ENCODE results near the gene C6orf136. TPM values are rescaled to one million over a fixed set of nuclear protein-coding genes. Genes with fewer than 3 reads are reported as not detected.
A peak's percentile ranks its signal among the peaks of the same experiment; 100 is the strongest.

The C6orf136 gene
- total RNA-seq, 1 experiment from 2014 or later = 30.8 TPM

DNA sequence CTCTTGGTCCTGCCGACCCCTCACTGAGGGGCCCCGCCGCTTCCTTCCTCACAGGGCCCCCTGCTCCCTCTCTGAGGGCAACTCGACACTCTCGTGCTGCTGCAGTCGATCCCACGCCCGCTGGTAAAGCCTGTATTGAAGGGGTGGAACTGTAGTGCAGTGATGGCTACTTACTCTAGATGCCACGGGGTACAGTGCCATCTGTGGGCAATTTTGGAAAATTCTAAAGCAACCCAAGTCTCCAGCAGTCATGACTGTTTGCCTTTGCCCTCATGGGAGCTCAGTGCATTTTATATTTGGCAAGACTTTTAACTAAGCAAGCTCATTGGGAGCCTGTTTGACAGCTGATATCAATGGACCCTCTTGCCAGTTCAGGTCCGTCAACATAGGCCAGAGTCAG is 6.5 kb upstream of the C6orf136 start:
- Histone ChIP-seq H3K4me1 (ENCODE audit: control insufficient read depth, insufficient read depth, low read length) (no peaks in the 10 kb centered on the region), H3K36me3 (ENCODE audit: control insufficient read depth, insufficient read depth, low read length) (no peaks in the 10 kb centered on the region; the same call in 1 of the 2 replicates), H3K27ac (ENCODE audit: low read length) (no peak overlapping the region), H3K4me3 (ENCODE audit: low read depth in 2 of 2, low read length in 2 of 2) (no peak overlapping the region), H3K9me3 (ENCODE audit: control insufficient read depth, insufficient read depth, low read depth, low read length) (no peaks in the 10 kb centered on the region), H3K27me3 (ENCODE audit: control insufficient read depth, insufficient read depth, low read length) (no peaks in the 10 kb centered on the region)
- TF ChIP-seq, protein P1, sequence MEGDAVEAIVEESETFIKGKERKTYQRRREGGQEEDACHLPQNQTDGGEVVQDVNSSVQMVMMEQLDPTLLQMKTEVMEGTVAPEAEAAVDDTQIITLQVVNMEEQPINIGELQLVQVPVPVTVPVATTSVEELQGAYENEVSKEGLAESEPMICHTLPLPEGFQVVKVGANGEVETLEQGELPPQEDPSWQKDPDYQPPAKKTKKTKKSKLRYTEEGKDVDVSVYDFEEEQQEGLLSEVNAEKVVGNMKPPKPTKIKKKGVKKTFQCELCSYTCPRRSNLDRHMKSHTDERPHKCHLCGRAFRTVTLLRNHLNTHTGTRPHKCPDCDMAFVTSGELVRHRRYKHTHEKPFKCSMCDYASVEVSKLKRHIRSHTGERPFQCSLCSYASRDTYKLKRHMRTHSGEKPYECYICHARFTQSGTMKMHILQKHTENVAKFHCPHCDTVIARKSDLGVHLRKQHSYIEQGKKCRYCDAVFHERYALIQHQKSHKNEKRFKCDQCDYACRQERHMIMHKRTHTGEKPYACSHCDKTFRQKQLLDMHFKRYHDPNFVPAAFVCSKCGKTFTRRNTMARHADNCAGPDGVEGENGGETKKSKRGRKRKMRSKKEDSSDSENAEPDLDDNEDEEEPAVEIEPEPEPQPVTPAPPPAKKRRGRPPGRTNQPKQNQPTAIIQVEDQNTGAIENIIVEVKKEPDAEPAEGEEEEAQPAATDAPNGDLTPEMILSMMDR (IDR thresholded peaks at IDR 0.05) = no peak
- no peak for TF ChIP-seq POLR2AphosphoS5 (IDR thresholded peaks at IDR 0.05; ENCODE audit: low read depth, low read length)
- no peak for TF ChIP-seq TCF7L2 (IDR thresholded peaks at IDR 0.05; ENCODE audit: low read depth, low read length)
- TF ChIP-seq, protein P2, sequence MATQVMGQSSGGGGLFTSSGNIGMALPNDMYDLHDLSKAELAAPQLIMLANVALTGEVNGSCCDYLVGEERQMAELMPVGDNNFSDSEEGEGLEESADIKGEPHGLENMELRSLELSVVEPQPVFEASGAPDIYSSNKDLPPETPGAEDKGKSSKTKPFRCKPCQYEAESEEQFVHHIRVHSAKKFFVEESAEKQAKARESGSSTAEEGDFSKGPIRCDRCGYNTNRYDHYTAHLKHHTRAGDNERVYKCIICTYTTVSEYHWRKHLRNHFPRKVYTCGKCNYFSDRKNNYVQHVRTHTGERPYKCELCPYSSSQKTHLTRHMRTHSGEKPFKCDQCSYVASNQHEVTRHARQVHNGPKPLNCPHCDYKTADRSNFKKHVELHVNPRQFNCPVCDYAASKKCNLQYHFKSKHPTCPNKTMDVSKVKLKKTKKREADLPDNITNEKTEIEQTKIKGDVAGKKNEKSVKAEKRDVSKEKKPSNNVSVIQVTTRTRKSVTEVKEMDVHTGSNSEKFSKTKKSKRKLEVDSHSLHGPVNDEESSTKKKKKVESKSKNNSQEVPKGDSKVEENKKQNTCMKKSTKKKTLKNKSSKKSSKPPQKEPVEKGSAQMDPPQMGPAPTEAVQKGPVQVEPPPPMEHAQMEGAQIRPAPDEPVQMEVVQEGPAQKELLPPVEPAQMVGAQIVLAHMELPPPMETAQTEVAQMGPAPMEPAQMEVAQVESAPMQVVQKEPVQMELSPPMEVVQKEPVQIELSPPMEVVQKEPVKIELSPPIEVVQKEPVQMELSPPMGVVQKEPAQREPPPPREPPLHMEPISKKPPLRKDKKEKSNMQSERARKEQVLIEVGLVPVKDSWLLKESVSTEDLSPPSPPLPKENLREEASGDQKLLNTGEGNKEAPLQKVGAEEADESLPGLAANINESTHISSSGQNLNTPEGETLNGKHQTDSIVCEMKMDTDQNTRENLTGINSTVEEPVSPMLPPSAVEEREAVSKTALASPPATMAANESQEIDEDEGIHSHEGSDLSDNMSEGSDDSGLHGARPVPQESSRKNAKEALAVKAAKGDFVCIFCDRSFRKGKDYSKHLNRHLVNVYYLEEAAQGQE (IDR thresholded peaks at IDR 0.05; ENCODE audit: insufficient read depth in 1 of 2, low read depth in 2 of 2, low read length in 1 of 2) = no peak
- TF ChIP-seq SIN3A (IDR thresholded peaks at IDR 0.05; ENCODE audit: borderline replicate concordance, insufficient read depth, low read depth, low read length) = no peak
- peak; percentile 75 for ATAC-seq
- POLR2A ChIA-PET = interaction anchor here (0.6 kb wide), 1 partner anchor 26 kb away, joined by 6 read pairs; no protein-coding TSS in a partner anchor
- no TSS peak for BruUV-seq (replicated peaks)
- CTCF ChIA-PET = no interaction called here
- no peak for DNase-seq (ENCODE audit: low read depth, low spot score)
- intact Hi-C loops (cut with micrococcal nuclease; ENCODE audit: unreplicated experiment) = no loop called here
- in situ Hi-C loops (cut with HindIII; ENCODE audit: low pct_unique_long_range_greater_than_20kb, low sequenced_read_pairs) = no loop called here

DNA sequence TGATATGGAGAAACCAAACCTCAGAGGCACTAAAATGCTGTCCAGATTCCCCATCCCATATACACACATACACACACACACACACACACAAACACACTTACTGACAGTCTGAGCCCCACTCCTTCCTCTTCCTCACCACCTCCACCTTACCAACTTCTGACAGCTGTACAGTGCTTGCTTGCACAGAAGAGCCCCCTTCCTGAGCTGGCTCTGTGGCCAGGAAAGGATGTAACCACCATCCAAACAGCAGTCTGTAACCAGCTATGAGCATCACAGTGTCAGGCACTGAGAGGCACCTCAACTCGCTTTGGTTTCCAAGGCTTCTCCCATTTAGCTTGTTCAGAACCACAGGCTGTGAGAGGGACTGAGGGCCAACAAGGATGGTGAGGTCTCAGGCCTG is 5.9 kb upstream of the C6orf136 start:
- DNase-seq (ENCODE audit: low read depth, low spot score) = no peak
- POLR2A ChIA-PET = interaction anchor here (0.6 kb wide), 1 partner anchor 26 kb away, joined by 6 read pairs; no protein-coding TSS in a partner anchor
- CTCF ChIA-PET = no interaction called here
- H3K9me3 ChIP-seq (ENCODE audit: control insufficient read depth, insufficient read depth, low read depth, low read length) = no peaks in the 10 kb centered on the region
- no peaks in the 10 kb centered on the region; the same call in 1 of the 2 replicates for H3K36me3 ChIP-seq (ENCODE audit: control insufficient read depth, insufficient read depth, low read length)
- BruUV-seq (replicated peaks) = no TSS peak
- H3K4me1 ChIP-seq (ENCODE audit: control insufficient read depth, insufficient read depth, low read length) = peaks cover 5% of the 10 kb centered on the region
- no peaks in the 10 kb centered on the region for H3K27me3 ChIP-seq (ENCODE audit: control insufficient read depth, insufficient read depth, low read length)
- H3K27ac ChIP-seq (ENCODE audit: low read length) = no peak overlapping the region
- TF ChIP-seq, protein P1 (IDR thresholded peaks at IDR 0.05) = no peak
- TF ChIP-seq, protein P2 (IDR thresholded peaks at IDR 0.05; ENCODE audit: insufficient read depth in 1 of 2, low read depth in 2 of 2, low read length in 1 of 2) = no peak
- TF ChIP-seq SIN3A (IDR thresholded peaks at IDR 0.05; ENCODE audit: borderline replicate concordance, insufficient read depth, low read depth, low read length) (no peak), TCF7L2 (IDR thresholded peaks at IDR 0.05; ENCODE audit: low read depth, low read length) (no peak), POLR2AphosphoS5 (IDR thresholded peaks at IDR 0.05; ENCODE audit: low read depth, low read length) (no peak)
- no peak overlapping the region for H3K4me3 ChIP-seq (ENCODE audit: low read depth in 2 of 2, low read length in 2 of 2)
- intact Hi-C loops (cut with micrococcal nuclease; ENCODE audit: unreplicated experiment) = no loop called here
- ATAC-seq = no peak
- in situ Hi-C loops (cut with HindIII; ENCODE audit: low pct_unique_long_range_greater_than_20kb, low sequenced_read_pairs) = no loop called here
